NCI-H446 treated with DMSO at 0.1 percent for 48 hours (cell line): ENCODE data around the gene MTR.
A peak's percentile ranks its signal among the peaks of the same experiment; 100 is the strongest.

ENCODE experiments used
- DNase-seq: peaks from one replicate; lab custom pipeline; 2025; lab: John Stamatoyannopoulos, UW

Gene MTR

GRCh38 chr1:236795035-236795756, at the start of gene MTR:
TSS of gene MTR (plus strand) at chr1:236795292. CDS start at chr1:236795704, 412 bp downstream.
- peak; percentile 99 for DNase-seq

GRCh38 chr1:236746785-236747184, 48.3 kb upstream of the MTR start:
- no peak for DNase-seq

- no peak for DNase-seq
Observed at GRCh38 chr1:236747311-236747985, 47.6 kb upstream of the MTR start.

- DNase-seq: no peak
Observed at GRCh38 chr1:236748268-236748870, 46.7 kb upstream of the MTR start.

GRCh38 chr1:236750928-236751327, 44.2 kb upstream of the MTR start:
- DNase-seq: no peak

DNA sequence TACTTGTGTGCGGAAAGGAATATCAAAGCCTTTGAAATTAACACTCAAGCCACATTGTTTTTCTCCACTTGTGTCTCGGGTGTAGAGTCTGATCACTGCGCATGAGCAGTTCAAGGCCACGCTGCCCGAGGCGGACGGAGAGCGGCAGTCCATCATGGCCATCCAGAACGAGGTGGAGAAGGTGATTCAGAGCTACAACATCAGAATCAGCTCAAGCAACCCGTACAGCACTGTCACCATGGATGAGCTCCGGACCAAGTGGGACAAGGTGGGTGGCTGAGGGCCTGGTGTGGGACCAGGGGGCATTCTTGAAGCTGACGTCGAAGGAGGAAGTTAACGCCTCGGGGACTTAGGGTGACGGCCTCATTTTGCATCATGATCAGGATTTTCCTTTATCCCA, 43.7 kb upstream of the MTR start:
- no peak for DNase-seq

DNA sequence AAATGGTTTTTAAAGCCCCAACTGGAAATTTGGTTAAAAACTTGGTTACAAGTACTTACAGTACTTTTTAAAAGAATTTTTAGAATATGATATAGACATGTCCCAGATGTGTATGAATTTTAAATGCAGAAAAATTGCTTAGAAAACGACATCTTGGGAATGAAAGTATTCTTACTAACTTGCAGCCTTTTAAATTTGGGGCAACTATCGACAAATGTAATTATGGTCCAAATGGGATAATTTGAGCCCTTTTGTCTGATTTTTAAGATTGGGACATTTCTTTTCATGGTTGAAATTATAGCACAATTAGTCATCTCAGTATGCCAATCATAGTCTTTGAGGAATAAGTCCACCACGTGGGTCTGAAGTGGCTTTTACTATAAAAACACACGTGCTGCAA, 43.2 kb upstream of the MTR start:
- no peak for DNase-seq

DNA sequence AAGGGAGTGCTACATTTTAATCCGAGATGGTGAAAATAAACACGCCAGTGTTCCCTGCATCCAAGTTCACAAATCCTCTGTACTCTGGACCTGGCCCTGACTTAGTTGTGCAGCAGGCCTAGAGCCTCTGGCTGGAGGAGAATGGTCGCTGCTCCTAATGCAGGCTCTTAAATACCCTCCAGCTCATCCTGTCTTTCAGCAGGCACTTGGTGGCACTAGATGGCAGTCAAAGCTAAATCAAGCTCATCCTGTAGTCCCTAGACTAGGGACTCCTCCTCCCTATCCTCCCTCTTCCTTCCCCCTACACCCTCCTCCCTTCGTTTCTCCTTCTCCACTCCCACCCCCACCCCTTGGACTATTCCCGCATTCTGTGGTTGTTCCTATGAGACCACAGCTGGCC, 41.6 kb upstream of the MTR start:
- DNase-seq: peak; percentile 41

DNA sequence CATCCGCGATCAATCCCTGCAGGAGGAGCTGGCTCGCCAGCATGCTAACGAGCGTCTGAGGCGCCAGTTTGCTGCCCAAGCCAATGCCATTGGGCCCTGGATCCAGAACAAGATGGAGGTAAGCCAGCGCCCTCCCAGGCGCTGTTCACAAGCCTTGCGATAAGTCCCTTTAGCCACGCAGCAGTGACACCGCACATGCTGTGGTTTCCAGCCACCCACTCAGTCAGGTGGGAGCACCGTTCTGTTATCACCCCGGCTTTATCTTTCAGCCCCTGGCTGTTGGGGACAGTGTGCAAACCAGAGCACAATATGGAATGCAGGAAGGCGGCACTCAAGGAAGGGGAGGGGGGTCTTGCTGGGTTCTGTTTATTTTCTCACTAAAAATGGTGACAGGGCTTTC, 41.1 kb upstream of the MTR start:
- DNase-seq: no peak

GRCh38 chr1:236754525-236755210, 40.4 kb upstream of the MTR start:
- no peak for DNase-seq

- DNase-seq: no peak
Observed at GRCh38 chr1:236757640-236758039, 37.5 kb upstream of the MTR start.

GRCh38 chr1:236759252-236759859, 35.7 kb upstream of the MTR start:
- DNase-seq: no peak

DNA sequence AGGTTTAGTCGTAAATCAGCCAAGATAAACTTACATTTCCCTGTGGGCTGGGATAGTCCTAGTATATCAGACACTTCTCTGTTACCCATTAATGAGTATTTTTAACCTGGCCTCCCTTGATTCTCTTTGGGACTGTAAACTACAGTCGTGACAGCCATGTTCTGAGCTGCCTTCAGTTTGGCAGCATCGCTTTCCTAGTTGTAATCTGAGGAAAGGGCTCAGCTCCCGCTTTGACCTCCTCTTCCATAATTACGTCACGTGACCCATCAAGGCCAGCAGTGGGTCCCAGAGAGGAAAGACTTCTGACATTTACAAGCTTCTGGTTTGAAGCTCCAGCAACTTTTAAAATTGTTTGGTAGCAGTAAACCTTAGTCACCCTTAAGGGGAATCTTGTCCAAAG, 34.6 kb upstream of the MTR start:
- DNase-seq: no peak

GRCh38 chr1:236760986-236761385, 34.1 kb upstream of the MTR start:
- DNase-seq: no peak

DNA sequence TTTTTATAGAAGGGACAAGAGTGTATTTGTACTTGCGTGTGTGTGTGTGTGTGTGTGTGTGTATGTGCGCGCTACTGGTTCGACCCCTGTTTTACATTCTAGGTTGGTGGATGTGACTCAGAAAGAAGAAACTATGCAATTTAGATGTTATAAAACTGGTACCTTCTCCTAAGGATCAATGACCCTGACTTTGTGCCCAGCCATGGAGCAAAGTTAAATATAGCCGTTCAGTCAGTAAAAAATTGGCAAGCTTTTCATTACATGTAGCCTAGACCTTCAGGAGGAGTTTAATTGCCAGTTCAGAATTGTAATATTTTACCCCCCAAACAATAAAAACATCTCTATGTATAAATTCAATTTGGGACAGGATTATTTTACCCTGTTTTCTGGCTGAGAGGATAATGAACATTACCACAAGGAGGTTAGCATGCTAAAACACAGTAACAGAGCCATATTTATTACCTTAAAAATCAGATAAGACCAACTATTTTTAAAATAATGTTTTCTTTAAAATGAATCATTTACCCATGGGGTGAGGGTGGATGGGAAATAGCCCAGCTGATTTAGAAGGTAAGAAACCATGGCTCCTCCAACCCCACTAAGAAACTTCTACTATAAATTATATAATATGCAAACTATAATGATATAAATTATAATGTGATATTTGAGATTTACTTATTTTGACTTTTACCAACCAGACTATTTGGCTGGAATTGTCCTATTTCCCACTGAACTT, 33.5 kb upstream of the MTR start:
- DNase-seq: no peak

DNA sequence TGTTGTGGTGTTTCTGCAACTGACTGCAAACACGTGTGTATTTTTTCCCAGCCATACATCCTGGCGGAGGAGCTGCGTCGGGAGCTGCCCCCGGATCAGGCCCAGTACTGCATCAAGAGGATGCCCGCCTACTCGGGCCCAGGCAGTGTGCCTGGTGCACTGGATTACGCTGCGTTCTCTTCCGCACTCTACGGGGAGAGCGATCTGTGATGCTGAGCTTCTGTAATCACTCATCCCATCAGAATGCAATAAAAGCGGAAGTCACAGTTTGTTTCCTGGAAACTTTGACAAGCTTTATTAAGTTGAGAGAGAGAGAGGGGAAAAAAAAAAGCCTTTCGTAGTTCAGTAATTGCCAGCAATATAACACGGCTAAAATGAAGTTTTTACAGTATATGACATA, 32.7 kb upstream of the MTR start:
- no peak for DNase-seq

DNA sequence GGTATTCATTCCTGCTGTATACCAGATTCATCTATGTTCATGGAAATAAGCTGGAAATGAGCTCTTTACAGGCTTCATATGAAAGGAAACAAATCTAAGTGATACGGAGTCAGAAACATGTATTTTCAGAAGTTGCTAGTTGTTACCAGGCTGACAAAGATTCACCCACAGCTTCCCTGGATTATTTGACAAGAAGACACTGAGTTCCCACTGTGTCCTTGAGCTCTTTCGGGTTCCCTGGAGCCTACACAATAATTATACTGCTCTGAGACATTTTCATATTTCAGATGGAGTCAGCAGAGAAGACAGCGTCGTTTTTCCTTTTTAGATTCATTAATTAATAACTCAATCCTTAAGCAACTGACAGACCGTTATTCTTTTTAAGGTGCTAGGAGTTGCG, 29.3 kb upstream of the MTR start:
- no peak for DNase-seq

DNA sequence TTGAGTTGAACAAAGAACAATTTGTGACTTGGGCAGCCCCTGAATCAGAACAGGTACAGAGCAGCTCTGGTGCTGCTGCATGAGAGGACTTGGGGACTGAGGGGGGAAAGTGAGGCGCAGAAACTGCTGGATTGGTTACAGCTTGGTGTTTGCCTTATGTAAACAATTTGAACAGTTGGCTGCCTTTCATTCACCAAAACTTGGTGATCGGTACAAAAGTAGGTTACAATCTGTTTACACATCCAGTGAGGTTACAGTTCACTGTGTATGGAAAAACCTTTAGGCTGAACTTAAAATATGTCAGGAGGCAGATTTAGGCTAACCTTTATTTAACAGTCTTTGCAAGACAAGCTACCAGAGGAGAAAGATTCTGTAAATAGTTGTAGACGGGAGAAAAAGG, 28.6 kb upstream of the MTR start:
- DNase-seq: no peak

GRCh38 chr1:236767276-236767675, 27.8 kb upstream of the MTR start:
- no peak for DNase-seq

DNA sequence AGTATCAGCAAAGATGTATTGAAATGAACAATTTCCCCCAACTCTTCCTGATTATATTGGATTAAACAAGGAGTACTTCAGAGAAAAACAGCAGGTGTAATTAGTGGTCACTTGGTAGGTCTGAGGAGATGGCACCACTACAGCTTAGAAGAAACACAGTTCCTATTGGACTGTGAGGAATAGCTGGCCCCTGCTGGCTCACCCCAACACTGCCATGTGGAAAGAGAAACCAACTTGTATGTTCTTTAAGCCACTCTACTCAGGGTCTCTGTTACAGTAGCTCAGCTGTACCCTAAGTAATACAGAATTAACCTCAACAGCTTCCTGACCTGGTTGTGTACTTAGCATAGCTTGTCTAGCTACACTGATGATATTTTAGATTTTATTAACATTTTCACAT, 26.5 kb upstream of the MTR start:
- DNase-seq: no peak

GRCh38 chr1:236773919-236774318, 21.2 kb upstream of the MTR start:
- no peak for DNase-seq

DNA sequence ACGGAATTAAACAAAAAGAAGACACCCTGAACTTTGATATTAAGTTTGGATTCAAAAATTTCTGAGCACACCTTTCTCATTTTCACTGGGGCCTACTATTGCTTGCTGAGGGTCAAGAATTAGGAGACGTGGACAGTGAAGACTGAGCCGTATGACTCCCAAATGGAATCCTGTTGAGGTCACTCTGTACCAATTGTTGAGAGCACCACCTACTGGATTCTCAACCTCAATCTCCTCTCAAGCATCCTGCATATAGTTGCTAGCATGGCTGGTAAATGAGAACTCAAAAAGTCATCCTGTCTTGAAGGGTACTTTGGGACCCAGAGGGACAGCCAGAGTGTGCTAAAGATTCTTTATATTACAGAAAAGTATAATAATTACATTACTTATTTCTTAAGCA, 20.2 kb upstream of the MTR start:
- DNase-seq: no peak
